H1 (cell line): ENCODE data around the gene C16orf90. TPM values are rescaled to one million over a fixed set of nuclear protein-coding genes. Genes with fewer than 3 reads are reported as not detected.

Source experiments
- CTCF ChIA-PET: fragments of 300-600 bp; sonication (Branson Sonifier 250); formaldehyde crosslinking; loops from one replicate; lab custom pipeline; 2021; ENCODE audit not compliant: partially characterized antibody; lab: Charles Lee
- POLR2A ChIA-PET: fragments of 300-600 bp; sonication (Branson Sonifier 250); formaldehyde crosslinking; loops from one replicate; lab custom pipeline; 2021; ENCODE audit warnings: inconsistent platforms; ENCODE audit not compliant: partially characterized antibody; lab: Charles Lee
- DNase-seq, 2 experiments: peaks; one replicate each; pipeline versions ENCODE4 v3.0.0 to v3.0.0-alpha.2; 2010 to 2022; ENCODE audit warnings: low spot score in 2 of 2, low read depth in 1 of 2, mixed read lengths in 1 of 2
- FAIRE-seq: peaks from 2 replicates; lab custom pipeline; 2011; peaks lifted over from hg19 to GRCh38; lab: Jason Lieb, UNC
- H2AFZ ChIP-seq: 2 replicates; pipeline ENCODE4 v1.8.1; 2012; ENCODE audit warnings: low read length, inconsistent platforms
- H2AK5ac ChIP-seq: 2 replicates; pipeline ENCODE4 v1.6.1; 2013; ENCODE audit warnings: low read depth, low read length
- H2BK120ac ChIP-seq: replicated peaks from 2 replicates; pipeline ENCODE3; 2013; ENCODE audit warnings: low read depth, low read length, inconsistent platforms
- H2BK12ac ChIP-seq: 2 replicates; pipeline ENCODE4 v1.6.1; 2013; ENCODE audit warnings: low read depth, low read length
- H2BK15ac ChIP-seq: 2 replicates; pipeline ENCODE4 v1.6.1; 2013; ENCODE audit warnings: low read length
- H2BK20ac ChIP-seq: 2 replicates; pipeline ENCODE4 v1.6.1; 2013; ENCODE audit warnings: low read length
- H2BK5ac ChIP-seq: 2 replicates; pipeline ENCODE4 v1.6.1; 2013; ENCODE audit warnings: low read depth, low read length
- H3K14ac ChIP-seq: 2 replicates; pipeline ENCODE4 v1.6.1; 2013; ENCODE audit warnings: inconsistent platforms; ENCODE audit not compliant: insufficient read length
- H3K18ac ChIP-seq: 2 replicates; pipeline ENCODE4 v1.6.1; 2013; ENCODE audit warnings: low read length; ENCODE audit errors: extremely low read depth
- H3K23ac ChIP-seq: 2 replicates; pipeline ENCODE4 v1.6.1; 2013; ENCODE audit warnings: inconsistent platforms; ENCODE audit not compliant: insufficient read length
- H3K23me2 ChIP-seq: 2 replicates; pipeline ENCODE4 v1.6.1; 2013; ENCODE audit warnings: low read depth, low read length
- H3K27ac ChIP-seq: 2 replicates; pipeline ENCODE4 v1.6.1; 2011; ENCODE audit warnings: low read depth, low read length, inconsistent platforms
- H3K27me3 ChIP-seq, 4 experiments: replicated peaks in 1 of 4; 1 replicate in 1 of 4; 2 replicates in 3 of 4; pipeline versions ENCODE4 v1.6.1 to v1.8.1; 2011 to 2013; ENCODE audit warnings: low read length in 3 of 4, mild to moderate bottlenecking in 3 of 4, inconsistent platforms in 2 of 4, mixed read lengths in 2 of 4, moderate library complexity in 1 of 4; ENCODE audit not compliant: control insufficient read depth in 3 of 4, insufficient read depth in 3 of 4; ENCODE audit errors: extremely low read depth in 1 of 4
- H3K36me3 ChIP-seq, 4 experiments: 2 replicates each; pipeline versions ENCODE4 v1.6.1 to v1.8.1; 2011 to 2013; ENCODE audit warnings: mild to moderate bottlenecking in 4 of 4, low read length in 3 of 4, moderate library complexity in 2 of 4, control low read depth in 1 of 4, inconsistent platforms in 1 of 4; ENCODE audit not compliant: insufficient read depth in 4 of 4, control insufficient read depth in 2 of 4
- H3K4ac ChIP-seq: replicated peaks from 2 replicates; pipeline ENCODE3; 2013; ENCODE audit warnings: low read length, low read depth, mixed read lengths, inconsistent platforms; ENCODE audit not compliant: insufficient read length
- H3K4me1 ChIP-seq, 4 experiments: replicated peaks in 1 of 4; 1 replicate in 1 of 4; 2 replicates in 3 of 4; pipeline versions ENCODE4 v1.6.1 to v1.8.1; 2011 to 2013; ENCODE audit warnings: low read length in 3 of 4, inconsistent platforms in 2 of 4, mixed read lengths in 1 of 4; ENCODE audit not compliant: insufficient read depth in 4 of 4, control insufficient read depth in 3 of 4
- H3K4me2 ChIP-seq, 2 experiments: 2 replicates each; pipeline versions ENCODE4 v1.6.1 to v1.8.1; 2011 to 2013; ENCODE audit warnings: low read depth in 2 of 2, low read length in 2 of 2, control low read depth in 1 of 2, inconsistent platforms in 1 of 2, mild to moderate bottlenecking in 1 of 2; ENCODE audit not compliant: insufficient read depth in 1 of 2
- H3K4me3 ChIP-seq, 4 experiments: fragments of 200-600, 300-600 bp in 1 of 4; sonication (generic), shearing (Covaris generic), sonication (Bioruptor Twin) in 1 of 4; 2 replicates each; pipeline versions ENCODE4 v1.5.1 to v1.8.1; 2011 to 2016; ENCODE audit warnings: low read length in 4 of 4, low read depth in 3 of 4, control low read depth in 2 of 4, inconsistent platforms in 2 of 4, mild to moderate bottlenecking in 2 of 4, mixed read lengths in 1 of 4, moderate library complexity in 1 of 4; ENCODE audit not compliant: insufficient read depth in 2 of 4; ENCODE audit errors: extremely low read depth in 1 of 4
- H3K56ac ChIP-seq: replicated peaks from 2 replicates; pipeline ENCODE3; 2013; ENCODE audit warnings: low read depth, mild to moderate bottlenecking, mixed read lengths, low read length, inconsistent platforms; ENCODE audit not compliant: insufficient read length
- H3K79me1 ChIP-seq: 2 replicates; pipeline ENCODE4 v1.6.1; 2013; ENCODE audit warnings: low read depth, low read length, control low read depth
- H3K79me2 ChIP-seq, 2 experiments: 2 replicates each; pipeline versions ENCODE4 v1.6.1 to v1.8.1; 2012 to 2013; ENCODE audit warnings: low read length in 2 of 2, mild to moderate bottlenecking in 2 of 2, inconsistent platforms in 1 of 2; ENCODE audit not compliant: insufficient read depth in 2 of 2, control insufficient read depth in 1 of 2
- H3K9ac ChIP-seq, 4 experiments: replicated peaks in 1 of 4; 1 replicate in 1 of 4; 2 replicates in 3 of 4; pipeline versions ENCODE4 v1.6.1 to v1.8.1; 2011 to 2013; ENCODE audit warnings: low read depth in 3 of 4, low read length in 3 of 4, control low read depth in 2 of 4, mild to moderate bottlenecking in 2 of 4, moderate library complexity in 2 of 4, inconsistent platforms in 1 of 4; ENCODE audit errors: extremely low read depth in 1 of 4
- H3K9me3 ChIP-seq, 2 experiments: 2 replicates each; pipeline versions ENCODE4 v1.6.1 to v1.8.1; 2012 to 2013; ENCODE audit warnings: mild to moderate bottlenecking in 2 of 2, moderate library complexity in 2 of 2, control low read depth in 1 of 2, inconsistent platforms in 1 of 2, low read depth in 1 of 2, low read length in 1 of 2, mixed read lengths in 1 of 2; ENCODE audit not compliant: insufficient read depth in 2 of 2
- H4K20me1 ChIP-seq, 2 experiments: replicated peaks in 1 of 2; 2 replicates each; pipeline versions ENCODE3 to v1.8.1; 2011 to 2013; ENCODE audit warnings: inconsistent platforms in 2 of 2, low read length in 2 of 2, mild to moderate bottlenecking in 1 of 2; ENCODE audit not compliant: insufficient read depth in 2 of 2, control insufficient read depth in 1 of 2
- H4K5ac ChIP-seq: 2 replicates; pipeline ENCODE4 v1.6.1; 2013; ENCODE audit warnings: low read length, low read depth, mixed read lengths, inconsistent platforms; ENCODE audit not compliant: insufficient read length
- H4K8ac ChIP-seq: 2 replicates; pipeline ENCODE4 v1.8.0; 2013; ENCODE audit warnings: mild to moderate bottlenecking, moderate library complexity, low read length, inconsistent platforms; ENCODE audit not compliant: insufficient read depth; ENCODE audit errors: extremely low read depth
- H4K91ac ChIP-seq: replicated peaks from 2 replicates; pipeline ENCODE3; 2013; ENCODE audit warnings: low read length, mixed read lengths, inconsistent platforms; ENCODE audit not compliant: insufficient read length
- RBBP5 ChIP-seq: IDR thresholded peaks from 2 replicates; pipeline ENCODE4 v1.7.1; 2012; ENCODE audit warnings: low read depth, mild to moderate bottlenecking, inconsistent platforms, low read length, moderate library complexity, borderline replicate concordance
- SP2 ChIP-seq: IDR thresholded peaks from 2 replicates; pipeline ENCODE4 v1.6.1; 2012; ENCODE audit warnings: mild to moderate bottlenecking, low read length, inconsistent platforms
- TEAD4 ChIP-seq: IDR thresholded peaks from 2 replicates; pipeline ENCODE4 v1.6.1; 2012; ENCODE audit warnings: low read depth, low read length, inconsistent platforms, mixed read lengths
- WGBS, 2 experiments: shearing (Covaris generic) in 1 of 2; methylation state at CpG; one replicate each; pipeline versions ENCODE4 v1.1.6 to v1.1.7; 2013 to 2015; ENCODE audit warnings: low lambda C conversion rate in 2 of 2, mixed read lengths in 2 of 2, inconsistent platforms in 1 of 2, low coverage in 1 of 2, missing lambda C conversion rate in 1 of 2; ENCODE audit not compliant: insufficient replicate concordance in 2 of 2, insufficient coverage in 1 of 2, insufficient read length in 1 of 2; ENCODE audit errors: extremely low coverage in 1 of 2, missing lambda C conversion rate in 1 of 2; 5-methylcytosine and 5-hydroxymethylcytosine counted together
- polyA plus RNA-seq, 7 experiments: library from polyadenylated mRNA; depleted of rRNA in 3 of 7; stranded (reverse) in 5 of 7; unstranded in 2 of 7; fragments of >200 nt in 5 of 7; fragments of 200-250 nt in 2 of 7; gene quantifications; 1 replicate in 5 of 7; 2 replicates in 1 of 7; 4 replicates in 1 of 7; pipeline versions ENCODE4 v1.2.1 to v1.2.3, GENCODE V29; 2011 to 2013; ENCODE audit warnings: missing spikeins in 2 of 7, mixed read lengths in 2 of 7
- total RNA-seq: library from RNA; stranded (reverse); fragmentation: NEBNext Ultra II Directional; extraction: Animal tissue kit (Norgen Biotek cat#: 25700); gene quantifications from 2 replicates; pipeline ENCODE4 v1.2.1, GENCODE V29; 2021
- TF ChIP-seq, protein P1 (sequence below), 3 experiments: IDR thresholded peaks; 1 replicate in 2 of 3; 2 replicates in 1 of 3; pipeline versions ENCODE4 v1.5.1 to v1.6.1; 2011; ENCODE audit warnings: low read length in 3 of 3, mild to moderate bottlenecking in 3 of 3, inconsistent platforms in 2 of 3, low read depth in 1 of 3, moderate library complexity in 1 of 3; ENCODE audit not compliant: insufficient read depth in 1 of 3; ENCODE audit errors: control extremely low read depth in 1 of 3

Gene C16orf90
- total and polyA plus RNA-seq, 2 of the 8 experiments (the other 6 are each of a cell fraction or from before 2014, with no cell fraction given) = not detected

- H3K4ac ChIP-seq = no peak overlapping the region
- H3K36me3 ChIP-seq = 0 out of 8 replicates have a peak, but pooled peaks cover 0 to 2% (median 0%) of the 10 kb centered on the region in 4 experiments
- H2BK15ac ChIP-seq = no peak overlapping the region
- no peak for TF ChIP-seq SP2
- TF ChIP-seq TEAD4 = peak; percentile 57; the same call in 1 of the 2 replicates
- TF ChIP-seq, protein P1, sequence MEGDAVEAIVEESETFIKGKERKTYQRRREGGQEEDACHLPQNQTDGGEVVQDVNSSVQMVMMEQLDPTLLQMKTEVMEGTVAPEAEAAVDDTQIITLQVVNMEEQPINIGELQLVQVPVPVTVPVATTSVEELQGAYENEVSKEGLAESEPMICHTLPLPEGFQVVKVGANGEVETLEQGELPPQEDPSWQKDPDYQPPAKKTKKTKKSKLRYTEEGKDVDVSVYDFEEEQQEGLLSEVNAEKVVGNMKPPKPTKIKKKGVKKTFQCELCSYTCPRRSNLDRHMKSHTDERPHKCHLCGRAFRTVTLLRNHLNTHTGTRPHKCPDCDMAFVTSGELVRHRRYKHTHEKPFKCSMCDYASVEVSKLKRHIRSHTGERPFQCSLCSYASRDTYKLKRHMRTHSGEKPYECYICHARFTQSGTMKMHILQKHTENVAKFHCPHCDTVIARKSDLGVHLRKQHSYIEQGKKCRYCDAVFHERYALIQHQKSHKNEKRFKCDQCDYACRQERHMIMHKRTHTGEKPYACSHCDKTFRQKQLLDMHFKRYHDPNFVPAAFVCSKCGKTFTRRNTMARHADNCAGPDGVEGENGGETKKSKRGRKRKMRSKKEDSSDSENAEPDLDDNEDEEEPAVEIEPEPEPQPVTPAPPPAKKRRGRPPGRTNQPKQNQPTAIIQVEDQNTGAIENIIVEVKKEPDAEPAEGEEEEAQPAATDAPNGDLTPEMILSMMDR (IDR thresholded peaks at IDR 0.05; ENCODE audit: control extremely low read depth in 1 of 3, insufficient read depth in 1 of 3, low read depth in 1 of 3, low read length in 3 of 3) = 0 out of 4 replicates have a peak, but pooled peaks of 1 of the 3 experiments have one; percentile 8
- no peak for TF ChIP-seq RBBP5
- WGBS, 2 experiments = 85% methylated on average over 5 of the region's 5 CpGs; no CpG with 5 or more reads in 1 of the 2 experiments
- H2BK20ac ChIP-seq = no peak overlapping the region
- H3K27ac ChIP-seq = no peak overlapping the region
- FAIRE-seq (no peak), DNase-seq (no peak)
- H3K18ac ChIP-seq = no peak overlapping the region
- no peak overlapping the region for H3K4me3 ChIP-seq
- H3K27me3 ChIP-seq = no peaks in the 10 kb centered on the region
- no peak overlapping the region for H2AFZ ChIP-seq
- no peaks in the 10 kb centered on the region for H3K9me3 ChIP-seq
- no peak overlapping the region for H4K8ac ChIP-seq
- no peak overlapping the region for H3K23ac ChIP-seq
- no peak overlapping the region; a peak in 1 of 4 replicates for H3K4me2 ChIP-seq
- ChIA-PET POLR2A (interaction anchor here (1.3 to 2.0 kb wide), 3 partner anchors 10 to 53 kb away, joined by 3 to 9 read pairs (median 5); partner anchors contain the start of genes NAA60, ZNF174, ZNF597 and ZSCAN32), CTCF (interaction anchor here (0.9 to 1.8 kb wide), 2 partner anchors 10 to 53 kb away, joined by 3 to 5 read pairs; partner anchors contain the start of genes NAA60 and ZNF174)
- peaks cover 0 to 9% of the 10 kb centered on the region in 2 experiments; a peak in 2 of 4 replicates for H3K79me2 ChIP-seq
- H3K4me1 ChIP-seq = peaks cover 0 to 8% (median 4%) of the 10 kb centered on the region in 4 experiments; a peak in 6 of 7 replicates
- no peak overlapping the region for H3K14ac ChIP-seq
- no peak overlapping the region for H3K9ac ChIP-seq
- H4K20me1 ChIP-seq = peaks cover 0 to 3% of the 10 kb centered on the region in 2 experiments
- no peak overlapping the region for H2BK5ac ChIP-seq
- H3K79me1 ChIP-seq = no peaks in the 10 kb centered on the region
- no peak overlapping the region for H2AK5ac ChIP-seq
- no peak overlapping the region for H2BK120ac ChIP-seq
- H4K91ac ChIP-seq = no peak overlapping the region
- no peak overlapping the region for H3K56ac ChIP-seq
- H2BK12ac ChIP-seq = no peak overlapping the region
- H4K5ac ChIP-seq = no peak overlapping the region
- peaks cover 3% of the 10 kb centered on the region; the same call in 1 of the 2 replicates for H3K23me2 ChIP-seq
Measured at GRCh38 chr16:3454093-3454492, 41.2 kb downstream of the C16orf90 start.
